CD14-positive monocyte (primary cell): ENCODE data around the gene MTX2. TPM values are rescaled to one million over a fixed set of nuclear protein-coding genes. Genes with fewer than 3 reads are reported as not detected.

ENCODE experiments used
- DNase-seq, 3 donors: peaks; one replicate each; pipeline ENCODE4 v3.0.0-alpha.2; 2011 to 2022
- H2AFZ ChIP-seq: 2 replicates; pipeline ENCODE4 v1.6.0; 2012; ENCODE audit warnings: mild to moderate bottlenecking, low read depth, low read length, inconsistent platforms; ENCODE audit not compliant: insufficient read depth, poor library complexity, severe bottlenecking
- H3K27ac ChIP-seq, 2 donors: 1 replicate in 1 of 2; 2 replicates in 1 of 2; pipeline ENCODE4 v1.5.1; 2012 to 2013; ENCODE audit warnings: low read length in 2 of 2, control low read depth in 1 of 2, inconsistent platforms in 1 of 2, low read depth in 1 of 2, mild to moderate bottlenecking in 1 of 2
- H3K27me3 ChIP-seq, 2 donors: one replicate each; pipeline versions ENCODE4 v1.6.0 to v1.6.1; 2011 to 2013; ENCODE audit warnings: low read length in 2 of 2; ENCODE audit not compliant: control insufficient read depth in 2 of 2, insufficient read depth in 2 of 2
- H3K36me3 ChIP-seq, 2 donors: replicated peaks in 1 of 2; 1 replicate in 1 of 2; 2 replicates in 1 of 2; pipeline versions ENCODE4 v1.5.1 to v1.6.1; 2012 to 2013; ENCODE audit warnings: low read length in 2 of 2, control low read depth in 1 of 2, inconsistent platforms in 1 of 2, mild to moderate bottlenecking in 1 of 2; ENCODE audit not compliant: insufficient read depth in 2 of 2, control insufficient read depth in 1 of 2
- H3K4me1 ChIP-seq, 2 donors: 1 replicate in 1 of 2; 2 replicates in 1 of 2; pipeline versions ENCODE4 v1.5.1 to v1.6.1; 2012 to 2013; ENCODE audit warnings: low read length in 2 of 2, control low read depth in 1 of 2, inconsistent platforms in 1 of 2, mild to moderate bottlenecking in 1 of 2, moderate library complexity in 1 of 2; ENCODE audit not compliant: insufficient read depth in 2 of 2, control insufficient read depth in 1 of 2
- H3K4me2 ChIP-seq: replicated peaks from 2 replicates; pipeline ENCODE3; 2012; ENCODE audit warnings: low read length, moderate library complexity, mild to moderate bottlenecking; ENCODE audit not compliant: poor library complexity, severe bottlenecking; ENCODE audit errors: extremely low read depth
- H3K4me3 ChIP-seq, 3 experiments: fragments of 200-600 bp in 1 of 3; sonication (generic) in 1 of 3; replicated peaks in 1 of 3; 1 replicate in 2 of 3; 2 replicates in 1 of 3; pipeline ENCODE4 v1.5.1; 2011 to 2013; ENCODE audit warnings: low read length in 3 of 3, mild to moderate bottlenecking in 3 of 3, control low read depth in 2 of 3, low read depth in 2 of 3, inconsistent platforms in 1 of 3, moderate library complexity in 1 of 3
- H3K79me2 ChIP-seq: 2 replicates; pipeline ENCODE4 v1.6.0; 2012; ENCODE audit warnings: mild to moderate bottlenecking, control low read depth, inconsistent platforms, low read length, moderate library complexity; ENCODE audit not compliant: insufficient read depth
- H3K9ac ChIP-seq: 2 replicates; pipeline ENCODE4 v1.6.0; 2017; ENCODE audit warnings: low read length, mild to moderate bottlenecking; ENCODE audit not compliant: insufficient read depth, poor library complexity, severe bottlenecking
- H3K9me3 ChIP-seq, 2 donors: replicated peaks in 1 of 2; 1 replicate in 1 of 2; 2 replicates in 1 of 2; pipeline versions ENCODE4 v1.5.1 to v1.6.1; 2012 to 2013; ENCODE audit warnings: low read length in 2 of 2, control low read depth in 1 of 2; ENCODE audit not compliant: control insufficient read depth in 1 of 2, insufficient read depth in 1 of 2
- H4K20me1 ChIP-seq: 2 replicates; pipeline ENCODE4 v1.6.0; 2012; ENCODE audit warnings: mild to moderate bottlenecking, low read length, control low read depth, moderate library complexity; ENCODE audit not compliant: insufficient read depth
- H3K27ac Mint-ChIP-seq, 7 donors: one replicate each; pipeline ENCODE4 v1.8.0; 2020; ENCODE audit warnings: mild to moderate bottlenecking in 7 of 7, mixed read lengths in 7 of 7, moderate library complexity in 6 of 7, inconsistent platforms in 2 of 7
- H3K27me3 Mint-ChIP-seq, 3 donors: one replicate each; pipeline ENCODE4 v1.8.0; 2021 to 2022; ENCODE audit warnings: low read depth in 3 of 3, mild to moderate bottlenecking in 3 of 3, mixed read lengths in 3 of 3, moderate library complexity in 3 of 3, inconsistent platforms in 1 of 3
- H3K36me3 Mint-ChIP-seq, 2 donors: one replicate each; pipeline ENCODE4 v1.8.0; 2020; ENCODE audit warnings: mixed read lengths in 2 of 2, inconsistent platforms in 1 of 2, mild to moderate bottlenecking in 1 of 2
- H3K4me1 Mint-ChIP-seq: one replicate; pipeline ENCODE4 v1.8.0; 2020; ENCODE audit warnings: mild to moderate bottlenecking, mixed read lengths
- H3K4me3 Mint-ChIP-seq, 2 donors: one replicate each; pipeline ENCODE4 v1.8.0; 2020; ENCODE audit warnings: mild to moderate bottlenecking in 2 of 2, mixed read lengths in 2 of 2, moderate library complexity in 1 of 2
- H3K9me3 Mint-ChIP-seq, 7 donors: one replicate each; pipeline ENCODE4 v1.8.0; 2020 to 2022; ENCODE audit warnings: mixed read lengths in 7 of 7, mild to moderate bottlenecking in 6 of 7, moderate library complexity in 6 of 7, inconsistent platforms in 2 of 7
- CTCF ChIP-seq: fragments of 200-600 bp; IDR thresholded peaks from one replicate; pipeline ENCODE4 v1.8.0; 2022; ENCODE audit warnings: antibody characterized with exemption, mild to moderate bottlenecking
- WGBS: methylation state at CpG from one replicate; pipeline ENCODE4 v1.1.5; 2013; ENCODE audit warnings: missing lambda C conversion rate; ENCODE audit not compliant: insufficient coverage; 5-methylcytosine and 5-hydroxymethylcytosine counted together
- intact Hi-C, 2 donors: fragments of 100-400 bp; cut with micrococcal nuclease; formaldehyde crosslinking; loops; one replicate each; pipeline versions ENCODE4 v1.15.0 to v1.15.1; 2023
- polyA plus RNA-seq, 3 donors: library from polyadenylated mRNA; depleted of rRNA in 1 of 3; unstranded in 2 of 3; stranded (reverse) in 1 of 3; fragments of 300-500 nt in 2 of 3; fragments of >200 nt in 1 of 3; fragmentation: Illumina TruSeq in 2 of 3; gene quantifications; 1 replicate in 2 of 3; 2 replicates in 1 of 3; pipeline ENCODE4 v1.2.3, GENCODE V29; 2012 to 2021

The MTX2 gene
- polyA plus RNA-seq, 3 donors = 7.6 to 9.8 (median 7.6) TPM

DNA sequence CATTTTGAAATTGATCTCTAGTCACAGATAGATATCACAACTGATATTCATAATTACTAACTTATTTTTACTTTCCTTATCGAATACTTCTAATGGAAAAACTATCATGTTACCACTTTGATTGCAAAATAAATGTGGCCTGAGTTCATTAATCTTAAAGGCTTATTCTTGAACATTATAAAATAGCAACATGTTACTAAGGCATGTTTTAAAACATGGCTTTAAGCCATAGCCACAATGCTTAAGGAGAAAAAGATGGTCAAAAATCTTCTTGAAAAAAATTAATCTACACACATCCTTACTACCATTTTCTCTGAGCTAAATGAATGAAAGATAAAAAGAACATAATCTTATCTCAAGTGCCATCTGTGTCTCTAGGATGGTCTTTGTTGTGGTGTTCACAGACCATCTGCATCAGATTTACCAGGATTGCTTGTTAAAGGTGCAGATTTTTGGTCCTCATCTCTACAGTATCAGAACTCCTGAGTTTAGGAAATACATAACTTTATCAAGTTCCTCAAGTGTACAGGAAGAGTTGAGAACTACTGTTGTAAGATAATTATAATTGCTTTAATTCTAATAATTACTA is 15.3 kb downstream of the MTX2 start:
- Histone ChIP-seq H3K36me3 (no peaks in the 10 kb centered on the region), H3K4me1 (no peaks in the 10 kb centered on the region), H4K20me1 (no peaks in the 10 kb centered on the region), H3K4me3 (no peak overlapping the region), H3K4me2 (no peak overlapping the region), H3K79me2 (no peaks in the 10 kb centered on the region), H3K9ac (no peak overlapping the region), H3K27ac (no peak overlapping the region), H3K27me3 (no peaks in the 10 kb centered on the region), H2AFZ (no peak overlapping the region), H3K9me3 (no peaks in the 10 kb centered on the region)
- DNase-seq = no peak
- H3K27ac Mint-ChIP-seq = no peak overlapping the region
- H3K36me3 Mint-ChIP-seq = peaks cover 2% of the 10 kb centered on the region in 2 donors
- H3K27me3 Mint-ChIP-seq = no peaks in the 10 kb centered on the region
- intact Hi-C loops = no loop called here
- WGBS = no CpG with 5 or more reads among the region's 1 CpG
- H3K9me3 Mint-ChIP-seq = peaks cover 0 to 1% (median 0%) of the 10 kb centered on the region in 7 donors
- no peak overlapping the region for H3K4me3 Mint-ChIP-seq
- H3K4me1 Mint-ChIP-seq = peaks cover 6% of the 10 kb centered on the region
- TF ChIP-seq CTCF = no peak

GRCh38 chr2:176285321-176285720 is 16.1 kb downstream of the MTX2 start:
- Histone ChIP-seq H3K36me3 (no peaks in the 10 kb centered on the region), H3K9me3 (no peaks in the 10 kb centered on the region), H4K20me1 (no peaks in the 10 kb centered on the region), H3K79me2 (no peaks in the 10 kb centered on the region), H3K9ac (no peak overlapping the region), H3K4me3 (no peak overlapping the region), H3K27ac (no peak overlapping the region), H3K27me3 (no peaks in the 10 kb centered on the region), H2AFZ (no peak overlapping the region), H3K4me2 (no peak overlapping the region), H3K4me1 (no peaks in the 10 kb centered on the region)
- TF ChIP-seq CTCF = no peak
- H3K9me3 Mint-ChIP-seq = no peaks in the 10 kb centered on the region
- no peak overlapping the region for H3K4me3 Mint-ChIP-seq
- peaks cover 2 to 3% of the 10 kb centered on the region in 2 donors for H3K36me3 Mint-ChIP-seq
- peaks cover 6% of the 10 kb centered on the region for H3K4me1 Mint-ChIP-seq
- H3K27ac Mint-ChIP-seq = no peak overlapping the region
- no peak for DNase-seq
- intact Hi-C loops = no loop called here
- no peaks in the 10 kb centered on the region for H3K27me3 Mint-ChIP-seq
